ENCODE results near the gene LGALS9.

LGALS9 gene

GRCh38 chr17:27608328-27609230 lies 22.4 kb upstream of the LGALS9 start:
- no peak for TF ChIP-seq JUND (IDR thresholded peaks at IDR 0.05; ENCODE audit: low read depth)
- in situ Hi-C loops (cut with HindIII; ENCODE audit: low pct_unique_long_range_greater_than_20kb, low sequenced_read_pairs), result no loop called here
- DNase-seq (ENCODE audit: low read depth in 1 of 2, low spot score in 1 of 2), result no peak

DNA sequence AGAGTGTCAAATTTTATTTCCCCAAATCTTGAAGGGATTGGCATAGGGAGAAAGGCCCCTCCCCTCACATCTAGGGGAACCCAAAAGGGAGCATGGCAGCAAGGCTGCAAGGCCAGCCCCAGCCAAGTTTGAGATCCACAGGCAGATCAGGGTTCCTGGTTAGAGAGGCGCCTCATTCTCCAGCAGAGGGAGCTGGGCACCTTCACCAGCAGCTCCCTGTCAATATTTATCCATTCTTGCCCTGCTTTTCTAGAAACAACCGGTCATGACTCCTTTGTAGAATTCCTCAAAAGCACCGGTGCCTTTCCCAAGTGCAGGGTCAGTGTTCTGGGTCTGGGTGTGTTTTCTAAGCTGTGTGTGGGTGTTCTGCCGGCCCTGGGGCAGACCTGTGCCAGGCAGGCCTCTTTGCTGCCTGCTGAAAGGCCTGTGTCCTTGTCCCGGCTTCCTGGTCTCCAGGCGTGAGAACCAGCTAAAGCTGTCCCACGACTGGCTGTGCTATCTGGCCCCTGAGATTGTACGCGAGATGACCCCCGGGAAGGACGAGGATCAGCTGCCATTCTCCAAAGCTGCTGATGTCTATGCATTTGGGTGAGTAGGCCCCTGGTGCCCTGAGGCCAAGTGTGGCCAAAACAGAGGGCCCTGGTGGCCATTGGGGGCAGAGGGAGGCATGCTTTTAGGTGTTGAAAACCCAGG lies 21.2 kb upstream of the LGALS9 start:
- in situ Hi-C loops (cut with HindIII; ENCODE audit: low pct_unique_long_range_greater_than_20kb, low sequenced_read_pairs), result no loop called here
- no peak for TF ChIP-seq JUND (IDR thresholded peaks at IDR 0.05; ENCODE audit: low read depth)
- peak; percentile 85 to 87 for DNase-seq (ENCODE audit: low read depth in 1 of 2, low spot score in 1 of 2)

DNA sequence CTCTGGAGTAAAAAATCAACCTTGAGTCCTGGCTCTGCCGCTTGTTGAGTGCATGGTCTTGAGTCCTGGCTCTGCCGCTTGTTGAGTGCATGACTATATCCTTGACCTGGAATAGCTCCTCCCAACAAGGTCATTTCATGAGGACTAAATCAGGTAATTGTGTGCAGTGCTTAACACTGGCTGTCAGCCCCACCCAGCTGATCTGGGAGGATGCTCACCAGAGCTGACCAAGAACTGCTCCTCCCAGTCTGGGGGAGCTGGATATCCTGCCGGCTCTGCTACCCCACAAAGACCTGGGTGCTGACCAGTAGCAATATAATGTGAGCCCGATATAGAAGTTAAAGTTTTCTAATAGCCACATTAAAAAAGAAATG lies 20.7 kb upstream of the LGALS9 start:
- DNase-seq (ENCODE audit: low read depth in 1 of 2, low spot score in 1 of 2), result no peak
- no peak for TF ChIP-seq JUND (IDR thresholded peaks at IDR 0.05; ENCODE audit: low read depth)
- in situ Hi-C loops (cut with HindIII; ENCODE audit: low pct_unique_long_range_greater_than_20kb, low sequenced_read_pairs), result no loop called here

- in situ Hi-C loops (cut with HindIII; ENCODE audit: low pct_unique_long_range_greater_than_20kb, low sequenced_read_pairs), result no loop called here
- DNase-seq (ENCODE audit: low read depth in 1 of 2, low spot score in 1 of 2), result no peak
- TF ChIP-seq JUND (IDR thresholded peaks at IDR 0.05; ENCODE audit: low read depth), result no peak
Measured at GRCh38 chr17:27612160-27612770, 18.7 kb upstream of the LGALS9 start.

DNA sequence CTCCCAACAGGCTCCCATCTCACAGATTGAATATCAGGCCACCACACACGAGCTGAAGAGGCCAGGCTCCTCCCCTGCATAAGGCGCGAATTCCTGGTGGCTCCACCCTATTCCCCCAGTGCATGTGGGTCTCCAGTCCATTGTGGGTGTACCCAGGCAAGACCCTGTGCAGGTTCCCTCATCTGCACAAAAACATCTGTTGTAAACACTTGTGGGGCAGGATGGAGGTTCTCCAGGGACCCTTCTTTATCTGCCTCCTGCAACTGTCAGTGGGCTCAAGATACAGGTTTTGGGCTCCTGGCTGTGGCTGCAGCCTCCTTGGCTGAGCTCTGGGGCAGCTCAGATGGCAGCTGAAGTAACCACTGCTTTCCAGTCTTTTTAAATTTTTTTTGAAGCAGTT lies 17.6 kb upstream of the LGALS9 start:
- in situ Hi-C loops (cut with HindIII; ENCODE audit: low pct_unique_long_range_greater_than_20kb, low sequenced_read_pairs), result no loop called here
- DNase-seq (ENCODE audit: low read depth in 1 of 2, low spot score in 1 of 2), result no peak
- no peak for TF ChIP-seq JUND (IDR thresholded peaks at IDR 0.05; ENCODE audit: low read depth)

DNA sequence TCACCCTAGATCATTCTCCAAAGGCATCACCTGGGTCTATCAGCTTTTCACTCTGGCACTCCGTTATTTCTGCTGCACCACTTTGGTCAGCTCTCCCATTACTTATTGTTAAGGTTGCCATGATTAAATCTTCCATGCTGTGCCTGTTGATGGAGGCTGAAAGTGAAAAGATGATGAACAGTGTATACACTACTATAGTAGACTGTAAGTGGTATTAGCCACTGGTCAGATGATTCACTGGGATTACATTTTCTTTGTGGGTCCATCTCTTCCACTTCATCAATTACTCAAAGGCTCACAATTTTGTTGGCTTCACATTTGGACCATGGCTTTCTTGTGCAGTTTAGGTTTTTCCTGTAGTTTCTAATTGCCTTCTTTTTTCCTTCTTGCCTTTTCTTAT lies 15.9 kb upstream of the LGALS9 start:
- no peak for TF ChIP-seq JUND (IDR thresholded peaks at IDR 0.05; ENCODE audit: low read depth)
- no peak for DNase-seq (ENCODE audit: low read depth in 1 of 2, low spot score in 1 of 2)
- in situ Hi-C loops (cut with HindIII; ENCODE audit: low pct_unique_long_range_greater_than_20kb, low sequenced_read_pairs), result no loop called here

GRCh38 chr17:27616414-27616813 lies 14.6 kb upstream of the LGALS9 start:
- in situ Hi-C loops (cut with HindIII; ENCODE audit: low pct_unique_long_range_greater_than_20kb, low sequenced_read_pairs), result no loop called here

DNA sequence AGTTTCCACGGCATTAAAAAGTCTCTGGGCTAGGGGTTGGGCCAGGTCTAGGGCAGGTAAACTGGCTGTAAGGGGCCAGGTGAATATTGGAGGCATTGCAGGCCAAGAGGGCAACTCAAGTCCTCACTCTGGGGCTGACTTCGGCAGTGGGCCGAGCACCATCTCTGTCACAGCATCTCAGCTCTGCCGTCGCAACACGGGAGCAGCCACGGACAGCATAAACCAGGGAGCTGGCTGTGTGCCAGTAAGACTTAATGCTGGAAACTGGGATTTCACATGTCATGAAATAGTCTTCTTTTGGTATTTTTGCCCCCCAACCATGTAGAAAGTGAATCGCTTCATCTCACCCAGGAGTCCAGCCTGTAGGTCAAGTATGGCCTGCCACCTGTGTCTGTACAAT lies 12.6 kb upstream of the LGALS9 start:
- no peak for DNase-seq (ENCODE audit: low read depth in 1 of 2, low spot score in 1 of 2)
- in situ Hi-C loops (cut with HindIII; ENCODE audit: low pct_unique_long_range_greater_than_20kb, low sequenced_read_pairs), result no loop called here
- no peak for TF ChIP-seq JUND (IDR thresholded peaks at IDR 0.05; ENCODE audit: low read depth)

More at GRCh38 chr17:27616414-27616813, 14.6 kb upstream of the LGALS9 start:
- no peak for DNase-seq (ENCODE audit: low read depth in 1 of 2, low spot score in 1 of 2)
- no peak for TF ChIP-seq JUND (IDR thresholded peaks at IDR 0.05; ENCODE audit: low read depth)

DNA sequence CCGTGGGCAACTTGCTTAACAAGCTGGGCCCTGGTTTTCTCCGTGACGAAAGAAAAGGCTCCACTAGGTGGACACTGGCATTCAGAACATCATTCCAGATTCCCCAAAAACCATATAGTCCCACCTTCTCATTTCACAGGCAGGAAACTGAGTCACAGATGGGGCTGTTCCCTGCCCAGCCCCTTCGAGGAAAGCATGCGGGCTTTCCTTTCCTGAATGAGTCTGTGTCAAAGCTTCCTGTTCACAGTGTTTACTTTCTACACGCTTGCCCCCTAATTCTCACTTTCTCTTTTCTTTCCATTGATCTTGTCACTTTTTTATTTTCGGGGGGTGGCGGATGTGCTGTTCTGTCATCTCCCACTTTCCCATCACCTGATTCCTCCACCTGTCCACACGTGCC lies 10.3 kb upstream of the LGALS9 start:
- in situ Hi-C loops (cut with HindIII; ENCODE audit: low pct_unique_long_range_greater_than_20kb, low sequenced_read_pairs), result no loop called here
- TF ChIP-seq JUND (IDR thresholded peaks at IDR 0.05; ENCODE audit: low read depth), result no peak

DNA sequence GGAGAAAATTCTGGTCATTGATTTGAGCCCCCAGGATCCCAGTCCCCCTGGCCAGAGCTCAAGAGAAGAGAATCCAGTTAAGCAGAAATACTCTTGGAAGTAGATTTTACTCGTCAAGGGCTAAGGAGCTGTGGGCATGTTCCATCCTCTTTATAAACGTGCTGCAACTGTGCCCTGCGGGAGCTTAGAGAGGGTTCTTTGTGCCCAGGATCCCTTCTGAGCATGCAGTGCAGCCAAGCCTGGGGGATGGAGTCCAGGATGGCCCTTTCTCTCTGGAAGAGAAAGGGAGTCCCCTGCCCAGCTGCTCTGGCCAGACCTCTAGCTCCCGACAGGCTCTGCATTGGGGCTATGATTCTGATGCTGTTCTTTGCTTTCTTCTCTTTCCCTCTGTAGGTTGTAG lies 9.5 kb upstream of the LGALS9 start:
- DNase-seq (ENCODE audit: low read depth in 1 of 2, low spot score in 1 of 2), result no peak
- TF ChIP-seq JUND (IDR thresholded peaks at IDR 0.05; ENCODE audit: low read depth), result no peak
- in situ Hi-C loops (cut with HindIII; ENCODE audit: low pct_unique_long_range_greater_than_20kb, low sequenced_read_pairs), result no loop called here

More for the DNA sequence above, 10.3 kb upstream of the LGALS9 start:
- no peak for DNase-seq (ENCODE audit: low read depth in 1 of 2, low spot score in 1 of 2)

DNA sequence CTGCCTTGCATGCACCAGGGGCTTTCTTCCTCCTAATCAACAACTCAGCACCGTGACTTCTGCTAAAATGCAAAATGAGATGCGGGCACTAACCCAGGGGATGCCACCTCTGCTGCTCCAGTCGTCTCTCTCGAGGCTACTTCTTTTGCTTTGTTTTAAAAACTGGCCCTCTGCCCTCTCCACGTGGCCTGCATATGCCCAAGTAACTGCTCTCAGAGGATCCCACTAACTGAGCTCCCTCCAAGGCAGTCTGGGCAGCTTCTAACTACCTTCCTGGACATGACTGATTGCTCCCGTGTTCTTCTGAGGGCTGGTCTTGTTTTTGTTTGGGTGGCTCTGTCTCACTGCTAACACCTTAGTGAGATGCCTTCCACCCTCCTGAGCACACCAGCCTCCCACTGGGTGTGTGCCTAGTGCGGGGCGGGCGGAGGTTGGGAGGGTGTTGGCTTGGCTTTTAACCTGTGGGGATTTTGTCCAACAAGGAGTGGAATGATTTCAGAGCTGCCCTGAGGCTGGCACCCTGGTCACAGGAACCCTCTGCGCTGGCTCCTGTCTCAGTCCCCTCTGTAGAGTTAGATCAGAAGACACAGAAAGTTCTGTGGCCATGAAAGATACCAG lies 8.9 kb upstream of the LGALS9 start:
- in situ Hi-C loops (cut with HindIII; ENCODE audit: low pct_unique_long_range_greater_than_20kb, low sequenced_read_pairs), result no loop called here
- no peak for DNase-seq (ENCODE audit: low read depth in 1 of 2, low spot score in 1 of 2)
- no peak for TF ChIP-seq JUND (IDR thresholded peaks at IDR 0.05; ENCODE audit: low read depth)

DNA sequence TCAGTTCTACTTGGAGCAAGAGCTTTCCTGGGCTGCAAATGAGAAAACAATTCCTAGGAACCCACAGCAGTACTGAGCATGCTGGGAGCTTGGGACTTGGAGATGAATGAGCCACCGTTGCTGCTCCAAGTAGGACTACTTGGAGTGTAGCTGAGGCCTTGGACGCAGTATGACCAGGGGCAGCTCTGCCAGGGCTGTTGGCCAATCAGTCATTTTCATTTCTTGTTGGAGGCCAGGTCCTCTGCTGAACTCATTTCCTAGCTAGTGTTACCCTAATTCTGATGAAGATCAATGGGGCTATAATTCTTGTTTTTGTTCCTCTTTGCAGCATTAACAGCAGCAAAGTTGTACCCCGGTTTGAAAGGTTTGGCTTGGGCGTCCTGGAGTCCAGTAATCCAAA lies 8.0 kb upstream of the LGALS9 start:
- TF ChIP-seq JUND (IDR thresholded peaks at IDR 0.05; ENCODE audit: low read depth), result no peak
- in situ Hi-C loops (cut with HindIII; ENCODE audit: low pct_unique_long_range_greater_than_20kb, low sequenced_read_pairs), result no loop called here
- DNase-seq (ENCODE audit: low read depth in 1 of 2, low spot score in 1 of 2), result no peak

Measured in T47D (cell line).